ENCODE results near the gene FBXW10B. TPM values are rescaled to one million over a fixed set of nuclear protein-coding genes. Genes with fewer than 3 reads are reported as not detected.
"Not testable (repeated sequence)": the region's sequence is repeated elsewhere in the genome, so short reads cannot be mapped to it uniquely, and the experiment has no call there.

FBXW10B gene
- total RNA-seq, 1 donor from 2014 or later: 0.84 TPM

GRCh38 chr17:15645099-15645941 lies 25.8 kb upstream of the FBXW10B start:
- not testable (repeated sequence) for DNase-seq (ENCODE audit: missing footprints)

GRCh38 chr17:15642505-15643251 lies 23.2 kb upstream of the FBXW10B start:
- ATAC-seq: peak; percentile 46
- intact Hi-C loops (cut with DNase I); DNase-seq (ENCODE audit: missing footprints): not testable (repeated sequence)

More at GRCh38 chr17:15645099-15645941, 25.8 kb upstream of the FBXW10B start:
- intact Hi-C loops (cut with DNase I): not testable (repeated sequence)
- peak; percentile 12 for ATAC-seq

- not testable (repeated sequence) for ATAC-seq
These were observed 22.5 kb upstream of the FBXW10B start for GRCh38 chr17:15642014-15642413.

DNA sequence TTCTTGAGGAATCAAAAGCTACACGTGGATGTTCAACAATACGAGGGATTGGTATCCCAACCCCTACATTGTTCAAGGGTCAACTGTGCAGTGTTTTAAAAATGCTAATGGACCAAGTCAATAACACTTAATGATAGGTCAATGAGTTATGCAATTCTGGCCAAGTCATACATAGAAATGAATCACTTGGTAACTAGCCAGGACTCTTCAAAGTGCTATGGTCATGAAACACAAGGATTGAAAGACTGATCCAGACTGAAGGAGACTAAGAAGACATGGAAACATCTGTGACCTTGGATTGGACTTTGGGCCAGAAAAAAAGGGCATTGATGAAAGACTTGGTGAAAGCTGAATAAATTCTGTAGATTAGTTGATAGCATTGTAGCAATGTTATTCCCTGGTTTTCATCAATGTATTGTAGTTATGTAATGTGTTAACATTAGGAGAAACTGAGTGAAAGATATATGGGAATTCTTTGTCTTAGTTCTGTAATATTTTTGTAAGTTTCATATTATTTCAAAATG lies 11.5 kb upstream of the FBXW10B start:
- DNase-seq (ENCODE audit: missing footprints); ATAC-seq; intact Hi-C loops (cut with DNase I): not testable (repeated sequence)

More at GRCh38 chr17:15642014-15642413, 22.5 kb upstream of the FBXW10B start:
- intact Hi-C loops (cut with DNase I); DNase-seq (ENCODE audit: missing footprints): not testable (repeated sequence)

DNA sequence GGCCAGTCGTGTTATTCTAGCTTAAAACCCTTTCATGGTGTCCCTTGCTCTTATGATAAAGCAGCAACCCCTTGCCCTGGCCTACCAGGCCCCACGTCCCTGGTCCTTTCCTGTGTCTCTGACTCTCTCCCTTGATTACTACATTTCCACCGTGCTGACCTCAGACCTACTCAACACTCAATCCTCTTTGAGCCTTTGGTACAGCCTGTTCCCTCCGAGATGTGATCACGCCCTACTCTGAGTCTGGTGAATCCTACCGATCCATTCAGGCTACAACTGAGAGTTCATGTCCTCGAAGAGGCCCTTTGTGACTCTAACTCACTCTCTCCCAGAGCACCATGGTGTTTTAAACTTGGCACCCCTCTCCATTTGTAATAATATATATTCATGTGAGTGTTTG lies 10.5 kb upstream of the FBXW10B start:
- not testable (repeated sequence) for ATAC-seq; DNase-seq (ENCODE audit: missing footprints)

GRCh38 chr17:15623661-15624209 lies 4.2 kb upstream of the FBXW10B start:
- intact Hi-C loops (cut with DNase I); ATAC-seq; DNase-seq (ENCODE audit: missing footprints): not testable (repeated sequence)

More for the DNA sequence above, 10.5 kb upstream of the FBXW10B start:
- intact Hi-C loops (cut with DNase I): not testable (repeated sequence)

GRCh38 chr17:15623255-15623654 lies 3.8 kb upstream of the FBXW10B start:
- DNase-seq (ENCODE audit: missing footprints); ATAC-seq; intact Hi-C loops (cut with DNase I): not testable (repeated sequence)

DNA sequence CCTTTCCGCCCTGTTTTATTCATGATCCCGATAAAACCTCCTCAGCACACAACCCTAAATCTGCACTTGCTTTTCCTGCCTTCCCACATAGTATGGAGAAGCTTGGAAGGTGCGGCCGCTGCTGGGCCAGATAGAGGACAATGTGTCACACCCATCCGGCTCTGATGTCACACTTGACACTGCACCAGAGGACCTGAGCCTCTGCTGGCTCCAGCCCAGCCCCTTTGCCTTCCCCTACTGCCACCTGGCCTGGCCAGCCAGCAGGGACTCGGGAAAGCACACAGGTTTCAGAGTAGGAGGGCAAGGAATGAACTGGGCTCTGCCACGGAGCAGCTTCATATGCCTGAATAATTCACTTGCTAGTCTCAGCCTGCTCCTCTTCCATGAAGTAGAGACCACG lies 2.6 kb upstream of the FBXW10B start:
- DNase-seq (ENCODE audit: missing footprints); ATAC-seq; intact Hi-C loops (cut with DNase I): not testable (repeated sequence)

- ATAC-seq; intact Hi-C loops (cut with DNase I); DNase-seq (ENCODE audit: missing footprints): not testable (repeated sequence)
These were observed 2.7 kb downstream of the FBXW10B start for GRCh38 chr17:15616828-15617227.

DNA sequence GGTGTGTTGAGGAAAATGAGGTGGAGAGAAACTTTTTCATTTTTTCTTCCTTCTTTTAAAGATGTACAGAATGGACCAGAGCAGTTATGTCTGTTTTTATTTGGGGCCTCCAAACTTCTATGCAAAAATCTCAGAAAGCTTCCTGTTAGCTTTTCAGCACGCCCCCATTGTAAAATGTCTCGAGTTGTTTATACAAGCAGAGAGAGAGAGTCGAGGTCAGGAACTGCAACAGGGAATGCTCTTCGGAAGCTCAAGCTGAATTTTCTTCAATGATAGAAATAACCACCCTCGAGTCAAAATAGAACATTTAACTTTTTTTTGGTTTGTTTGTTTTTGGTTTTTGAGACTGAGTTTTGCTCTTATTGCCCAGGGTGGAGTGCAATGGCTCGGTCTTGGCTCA lies 3.7 kb downstream of the FBXW10B start:
- intact Hi-C loops (cut with DNase I): not testable (repeated sequence)

GRCh38 chr17:15613111-15613510 lies 6.4 kb downstream of the FBXW10B start:
- ATAC-seq; intact Hi-C loops (cut with DNase I); DNase-seq (ENCODE audit: missing footprints): not testable (repeated sequence)

More for the DNA sequence above, 3.7 kb downstream of the FBXW10B start:
- DNase-seq (ENCODE audit: missing footprints); ATAC-seq: not testable (repeated sequence)

DNA sequence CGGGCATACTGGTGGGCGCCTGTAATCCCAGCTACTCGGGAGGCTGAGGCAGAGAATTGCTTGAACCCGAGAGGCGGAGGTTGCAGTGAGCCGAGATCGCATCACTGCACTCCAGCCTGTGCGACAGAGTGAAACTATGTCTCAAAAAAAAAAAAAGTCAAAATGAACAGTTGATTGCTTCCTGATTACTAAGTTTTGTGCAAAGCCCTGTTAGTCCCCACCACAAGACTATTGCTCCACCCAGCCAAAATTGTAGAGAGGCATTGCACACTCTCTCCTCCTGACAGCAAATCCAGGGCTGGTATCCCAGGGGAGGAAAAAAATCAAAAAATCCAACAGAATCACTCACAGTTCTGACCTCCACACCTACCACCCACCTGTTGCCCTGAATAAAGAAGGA lies 26.5 kb downstream of the FBXW10B start:
- intact Hi-C loops (cut with DNase I): not testable (repeated sequence)

GRCh38 chr17:15591986-15592385 lies 27.5 kb downstream of the FBXW10B start:
- DNase-seq (ENCODE audit: missing footprints); intact Hi-C loops (cut with DNase I); ATAC-seq: not testable (repeated sequence)

More for the DNA sequence above, 26.5 kb downstream of the FBXW10B start:
- not testable (repeated sequence) for ATAC-seq; DNase-seq (ENCODE audit: missing footprints)

GRCh38 chr17:15590844-15591243 lies 28.7 kb downstream of the FBXW10B start:
- DNase-seq (ENCODE audit: missing footprints); intact Hi-C loops (cut with DNase I); ATAC-seq: not testable (repeated sequence)

GRCh38 chr17:15589544-15590536 lies 29.7 kb downstream of the FBXW10B start:
- intact Hi-C loops (cut with DNase I); ATAC-seq; DNase-seq (ENCODE audit: missing footprints): not testable (repeated sequence)

DNA sequence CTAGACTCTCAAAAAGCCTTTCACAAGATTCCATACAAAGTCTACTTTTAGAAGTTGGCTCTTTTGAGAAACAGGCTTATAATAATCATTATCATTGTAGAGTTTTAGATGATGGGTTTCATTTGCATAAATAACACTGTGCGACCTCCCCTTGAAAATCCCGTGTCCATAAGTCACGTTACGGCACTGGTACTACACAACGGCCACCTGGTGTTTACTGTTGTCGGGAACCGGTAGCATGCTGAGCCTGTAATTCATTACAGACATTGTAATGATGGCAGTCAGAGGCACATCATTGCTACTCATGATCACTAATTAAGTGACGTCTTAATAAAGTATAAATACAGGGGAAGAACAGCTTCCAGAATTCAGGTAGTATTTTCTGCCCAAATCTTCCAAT lies 31.5 kb downstream of the FBXW10B start:
- ATAC-seq; intact Hi-C loops (cut with DNase I); DNase-seq (ENCODE audit: missing footprints): not testable (repeated sequence)

- intact Hi-C loops (cut with DNase I); ATAC-seq; DNase-seq (ENCODE audit: missing footprints): not testable (repeated sequence)
These were observed 36.2 kb downstream of the FBXW10B start for GRCh38 chr17:15583313-15583712.

Data from Right ventricle myocardium inferior (tissue), 1 donor.